Stimulated activated CD4-positive, alpha-beta T cell treated with anti-CD3 and anti-CD28 coated beads, TNF-alpha, amount 100 ng/mL, for 48 hours (primary cell): ENCODE measurements around the gene PIGM.
"Not testable (repeated sequence)": the region's sequence is repeated elsewhere in the genome, so short reads cannot be mapped to it uniquely, and the experiment has no call there.

Experiments used
- DNase-seq, 3 donors: peaks; one replicate each; pipeline ENCODE4 v3.0.0-alpha.2; 2020; ENCODE audit warnings: low read depth in 3 of 3

PIGM gene

GRCh38 chr1:160061369-160062229, 29.8 kb upstream of the PIGM start:
- no peak for DNase-seq

- no peak for DNase-seq
Measured at GRCh38 chr1:160058087-160058486, 26.3 kb upstream of the PIGM start.

- DNase-seq: no peak
Measured at GRCh38 chr1:160056648-160057169, 24.9 kb upstream of the PIGM start.

- DNase-seq: no peak
Measured at GRCh38 chr1:160053548-160054365, 22.0 kb upstream of the PIGM start.

- DNase-seq: no peak
Measured at GRCh38 chr1:160052936-160053335, 21.1 kb upstream of the PIGM start.

GRCh38 chr1:160050619-160051018, 18.8 kb upstream of the PIGM start:
- no peak for DNase-seq

GRCh38 chr1:160050182-160050581, 18.4 kb upstream of the PIGM start:
- DNase-seq: not testable (repeated sequence)

- DNase-seq: no peak
Measured at GRCh38 chr1:160049101-160049500, 17.3 kb upstream of the PIGM start.

- DNase-seq: no peak
Measured at GRCh38 chr1:160048335-160048734, 16.5 kb upstream of the PIGM start.

- no peak for DNase-seq
Measured at GRCh38 chr1:160047111-160047991, 15.6 kb upstream of the PIGM start.

GRCh38 chr1:160046494-160047110, 14.8 kb upstream of the PIGM start:
- DNase-seq: no peak

- DNase-seq: no peak
Measured at GRCh38 chr1:160045653-160046052, 13.9 kb upstream of the PIGM start.

GRCh38 chr1:160043543-160043942, 11.8 kb upstream of the PIGM start:
- DNase-seq: no peak

- no peak for DNase-seq
Measured at GRCh38 chr1:160040476-160040875, 8.7 kb upstream of the PIGM start.

- no peak for DNase-seq
Measured at GRCh38 chr1:160032165-160032820, 503 bp upstream of the PIGM start.

GRCh38 chr1:160030657-160031364, 979 bp downstream of the PIGM start:
- no peak for DNase-seq

- DNase-seq: no peak
Measured at GRCh38 chr1:160028426-160028825, 3.4 kb downstream of the PIGM start.

- no peak for DNase-seq
Measured at GRCh38 chr1:160025314-160025713, 6.5 kb downstream of the PIGM start.

GRCh38 chr1:160024195-160024905, 7.4 kb downstream of the PIGM start:
- no peak for DNase-seq
